Middle frontal gyrus (tissue), 1 donor: ENCODE measurements around the gene DCAF10.
"Not testable (repeated sequence)": the region's sequence is repeated elsewhere in the genome, so short reads cannot be mapped to it uniquely, and the experiment has no call there.

ENCODE experiments used
- DNase-seq: peaks from one replicate; pipeline ENCODE4 v3.0.0-alpha.2; 2015; ENCODE audit warnings: low spot score; ENCODE audit errors: extremely low spot score

DCAF10 gene

DNA sequence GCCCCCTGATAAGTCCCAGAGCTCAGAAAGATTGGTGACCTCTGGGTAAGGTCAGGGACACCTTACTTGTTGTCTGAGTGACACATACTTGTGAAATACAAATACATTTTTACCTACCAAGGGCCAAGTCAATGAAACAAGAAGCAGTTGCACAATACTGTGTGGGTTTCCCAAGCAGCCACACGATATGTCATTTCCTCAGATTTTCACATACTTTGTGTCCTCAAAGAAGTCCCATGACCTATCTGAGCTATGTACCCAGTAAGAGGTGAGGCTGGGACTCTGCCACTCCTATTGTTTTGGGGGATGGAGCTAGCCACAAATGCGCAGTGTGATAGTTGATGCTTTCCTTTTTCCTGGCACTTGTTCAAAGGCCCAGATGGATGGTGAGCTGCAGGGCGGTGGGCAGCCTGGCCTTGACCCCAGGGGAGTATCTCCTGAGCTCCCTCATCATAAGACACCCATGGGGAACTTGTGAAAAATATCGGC, 108.1 kb downstream of the DCAF10 start:
- DNase-seq: no peak

GRCh38 chr9:37909326-37909725, 108.7 kb downstream of the DCAF10 start:
- no peak for DNase-seq

- DNase-seq: not testable (repeated sequence)
These were observed 109.2 kb downstream of the DCAF10 start for GRCh38 chr9:37909836-37910235.

DNA sequence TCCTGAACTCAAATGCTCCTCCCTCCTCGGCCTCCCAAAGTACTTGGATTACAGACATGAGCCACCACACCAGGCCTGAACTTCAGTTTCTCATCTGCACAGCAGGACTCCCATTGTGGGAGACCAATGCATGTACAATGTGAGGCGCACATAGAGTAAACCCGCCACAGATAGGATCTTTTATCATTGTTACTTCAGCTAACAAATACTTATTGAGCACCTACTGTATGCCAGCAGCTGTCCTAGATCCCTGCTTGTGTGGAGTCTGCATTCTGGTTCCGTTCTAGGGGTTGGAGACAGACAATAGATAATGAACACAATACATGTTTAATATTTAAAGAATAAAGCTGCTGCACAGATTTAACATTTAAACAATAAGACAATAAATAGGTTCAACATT, 109.7 kb downstream of the DCAF10 start:
- no peak for DNase-seq

GRCh38 chr9:37911271-37911681, 110.7 kb downstream of the DCAF10 start:
- DNase-seq: no peak

DNA sequence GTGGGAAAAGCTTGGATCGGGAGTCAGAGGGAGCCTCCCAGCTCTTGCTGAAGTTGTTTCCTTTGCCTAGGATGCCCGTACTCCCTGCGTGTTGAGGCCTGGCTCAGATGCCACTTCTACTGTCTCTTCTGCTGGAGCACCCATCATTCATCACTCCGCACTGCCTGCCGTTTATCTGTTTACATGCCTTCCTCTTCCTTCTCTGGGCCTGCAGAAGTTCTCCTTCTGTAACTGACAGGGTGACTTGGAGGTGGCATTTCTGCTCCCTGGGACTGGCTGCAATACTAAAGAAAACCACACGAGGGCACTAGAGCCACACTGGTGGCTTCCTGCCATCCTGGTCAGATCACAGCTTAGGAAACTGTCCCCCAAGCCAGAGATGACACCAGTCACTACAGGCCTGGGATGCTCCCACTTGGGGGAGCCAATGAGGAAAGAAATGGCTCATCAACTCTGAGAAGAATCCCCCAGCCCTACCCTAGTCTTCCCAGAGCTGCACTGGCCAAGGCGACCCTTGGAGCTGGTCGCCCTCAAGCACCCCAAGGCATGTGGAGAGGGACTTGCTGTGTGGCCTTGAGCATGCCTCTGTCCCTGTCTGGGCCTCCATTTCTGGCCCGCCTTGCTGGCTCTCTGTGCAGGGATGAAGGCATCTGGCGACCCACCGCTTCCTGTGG, 113.0 kb downstream of the DCAF10 start:
- peak; percentile 88 for DNase-seq

DNA sequence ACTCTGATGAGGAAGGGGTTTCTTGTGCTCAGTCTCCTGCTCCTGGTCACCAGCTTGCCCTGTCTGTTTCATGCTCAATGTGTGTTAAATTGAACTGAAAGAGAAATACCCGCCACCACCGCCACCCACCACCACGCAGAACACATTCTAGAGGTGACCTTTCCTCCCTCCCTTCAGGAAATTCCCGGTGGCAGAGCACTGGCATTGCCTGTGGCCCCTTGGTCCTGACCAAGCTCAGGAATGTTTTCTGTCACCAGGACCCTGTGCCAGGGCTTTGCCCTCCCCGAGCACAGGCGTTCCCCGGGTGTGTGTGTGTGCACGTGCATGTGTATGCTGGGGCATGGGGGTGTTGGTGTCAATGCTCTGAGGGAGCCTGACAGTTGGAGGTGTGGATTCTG, 113.6 kb downstream of the DCAF10 start:
- no peak for DNase-seq

GRCh38 chr9:37914701-37915358, 114.2 kb downstream of the DCAF10 start:
- DNase-seq: no peak

DNA sequence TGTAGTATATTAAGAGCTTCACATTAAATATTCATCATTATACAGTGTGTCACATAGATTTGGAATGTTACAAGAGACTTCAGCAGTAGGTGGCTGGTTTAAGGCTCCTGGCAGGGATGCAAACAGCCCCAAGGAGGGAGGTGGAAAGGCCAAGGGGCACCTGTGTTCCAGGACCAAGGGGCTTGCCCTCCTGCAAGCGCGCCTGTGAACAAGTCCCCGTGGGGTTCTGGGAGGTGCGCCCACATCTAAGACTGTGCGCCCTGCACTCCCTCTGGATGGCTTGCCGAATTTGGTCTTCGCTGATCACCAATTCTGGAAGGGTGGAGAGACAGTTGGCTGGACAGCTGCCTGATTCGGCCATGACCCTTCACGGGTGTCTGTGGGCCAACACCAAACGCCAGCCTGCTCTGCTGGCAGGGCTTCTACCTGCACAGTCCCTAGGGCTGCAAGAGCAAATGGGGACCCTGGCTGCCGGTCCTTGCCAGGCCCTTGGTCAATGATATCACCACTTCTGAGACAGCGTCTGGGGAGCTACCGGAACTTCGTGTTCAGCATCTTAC, 115.4 kb downstream of the DCAF10 start:
- DNase-seq: no peak

- DNase-seq: no peak
These were observed 116.1 kb downstream of the DCAF10 start for GRCh38 chr9:37916471-37917312.
